GM19467 (cell line): ENCODE data around the gene AK8.
"Not testable (repeated sequence)": the region's sequence is repeated elsewhere in the genome, so short reads cannot be mapped to it uniquely, and the experiment has no call there.

Experiments used
- ATAC-seq: cut with Tn5 transposase; IDR thresholded peaks from one replicate; pipeline ENCODE4 v1.9.1; 2021; ENCODE audit warnings: mild to moderate bottlenecking, moderate library complexity; ENCODE audit not compliant: unreplicated experiment

AK8 gene

DNA sequence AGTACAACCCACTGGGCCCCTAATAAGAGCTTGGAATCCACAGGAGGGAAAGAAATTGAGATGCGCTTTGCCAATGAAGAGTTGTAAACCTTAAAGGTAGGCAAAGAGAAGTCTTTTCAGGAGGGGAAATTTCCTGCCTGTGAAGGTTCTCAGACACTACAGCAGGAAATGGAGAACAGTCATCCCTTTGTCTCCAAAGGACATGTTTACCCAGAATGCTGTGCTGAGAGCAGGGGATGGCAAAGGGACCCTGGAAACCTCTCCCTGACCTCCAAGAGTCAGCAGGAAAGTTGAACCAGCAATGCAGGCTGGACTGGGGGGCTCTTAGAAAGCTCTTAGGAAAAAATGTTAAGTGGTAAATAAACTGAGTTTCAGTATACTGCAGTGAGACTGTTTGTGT, 103.2 kb downstream of the AK8 start:
- ATAC-seq: no peak

DNA sequence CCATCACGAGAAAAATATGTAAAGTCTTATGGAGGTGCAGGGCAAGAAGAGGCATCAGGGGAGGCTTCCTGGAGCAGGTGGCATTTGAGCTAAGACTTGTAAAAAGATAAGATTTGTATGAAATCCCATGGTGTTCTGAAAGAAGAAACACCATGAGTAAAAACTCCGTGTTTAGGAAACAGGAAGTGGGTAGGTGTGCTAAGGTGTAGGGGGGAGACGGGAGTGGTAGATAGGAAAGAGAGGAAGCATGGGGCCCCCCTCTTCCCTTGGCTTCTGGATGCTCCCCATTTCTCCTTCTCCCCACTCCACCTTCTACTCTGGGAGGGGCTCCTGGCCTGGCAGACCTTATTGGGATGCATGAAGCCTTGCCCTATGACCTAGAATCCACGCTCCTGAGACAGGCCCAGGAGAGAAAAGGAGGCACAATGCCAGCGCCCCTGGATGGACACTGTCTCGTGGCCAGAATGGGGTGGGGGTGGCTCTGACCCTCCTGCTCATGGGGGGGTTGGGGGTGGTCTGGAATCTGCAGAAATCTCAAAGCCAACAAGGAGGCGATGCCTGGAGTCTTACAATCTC, 104.2 kb downstream of the AK8 start:
- ATAC-seq: no peak

DNA sequence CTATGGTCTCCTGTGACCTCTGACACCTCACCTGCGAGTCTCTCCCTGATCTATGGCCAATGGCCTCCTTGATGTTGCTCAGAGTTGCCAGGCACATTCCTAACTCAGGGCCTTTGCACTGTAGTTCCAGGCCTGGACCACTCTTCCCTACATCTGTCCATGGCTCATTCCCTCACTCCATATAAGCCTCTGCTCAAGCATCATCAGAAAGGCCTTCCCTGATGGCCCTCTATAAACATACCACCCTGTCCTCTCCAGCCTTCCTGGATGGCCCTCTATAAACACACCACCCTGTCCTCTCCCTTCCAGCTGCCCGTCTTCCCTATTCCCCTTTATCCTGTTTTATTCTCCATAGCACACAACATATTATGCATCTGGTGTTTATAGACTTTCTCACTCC, 105.0 kb downstream of the AK8 start:
- no peak for ATAC-seq

DNA sequence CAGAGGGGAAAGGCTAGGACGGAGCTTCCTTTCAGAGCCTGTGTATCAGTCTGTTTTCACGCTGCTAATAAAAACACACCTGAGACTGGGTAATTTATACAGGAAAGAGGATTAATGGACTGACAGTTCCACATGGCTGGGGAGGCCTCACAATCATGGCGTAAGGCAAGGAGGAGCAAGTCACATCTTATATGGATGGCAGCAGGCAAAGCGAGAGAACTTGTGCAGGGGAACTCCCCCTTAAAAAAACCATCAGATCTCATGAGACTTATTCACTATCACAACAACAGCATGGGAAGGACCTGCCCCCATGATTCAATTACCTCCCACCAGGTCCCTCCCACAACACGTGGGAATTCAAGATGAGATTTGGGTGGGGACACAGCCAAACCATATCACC, 106.3 kb downstream of the AK8 start:
- ATAC-seq: not testable (repeated sequence)

DNA sequence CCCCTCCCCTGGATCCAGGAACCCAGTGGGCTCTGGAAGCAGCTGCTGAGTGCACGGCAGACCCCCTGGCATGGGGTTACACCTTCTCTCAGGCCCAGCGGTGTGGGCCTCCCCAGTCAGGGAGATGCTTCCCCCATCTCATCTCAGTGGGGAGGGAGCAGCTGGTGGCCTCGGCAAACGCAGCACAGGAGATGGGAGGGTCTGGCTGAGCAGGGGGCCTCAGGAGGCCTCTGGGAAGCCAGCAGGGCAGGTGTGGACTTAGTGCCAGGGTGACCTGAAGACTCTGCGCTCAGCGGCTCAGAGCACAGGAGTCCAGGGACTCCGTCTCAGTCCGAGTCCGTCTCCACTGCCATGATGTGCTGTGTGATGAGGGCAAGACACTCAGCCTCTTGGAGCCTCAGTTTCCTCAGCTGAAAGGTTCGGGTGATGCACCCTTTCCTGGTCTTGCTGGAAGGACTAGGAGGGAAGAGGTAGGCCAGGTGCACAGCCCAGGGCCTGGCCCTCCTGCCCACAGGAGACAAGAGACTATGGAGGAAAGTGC, 107.2 kb downstream of the AK8 start:
- ATAC-seq: no peak

DNA sequence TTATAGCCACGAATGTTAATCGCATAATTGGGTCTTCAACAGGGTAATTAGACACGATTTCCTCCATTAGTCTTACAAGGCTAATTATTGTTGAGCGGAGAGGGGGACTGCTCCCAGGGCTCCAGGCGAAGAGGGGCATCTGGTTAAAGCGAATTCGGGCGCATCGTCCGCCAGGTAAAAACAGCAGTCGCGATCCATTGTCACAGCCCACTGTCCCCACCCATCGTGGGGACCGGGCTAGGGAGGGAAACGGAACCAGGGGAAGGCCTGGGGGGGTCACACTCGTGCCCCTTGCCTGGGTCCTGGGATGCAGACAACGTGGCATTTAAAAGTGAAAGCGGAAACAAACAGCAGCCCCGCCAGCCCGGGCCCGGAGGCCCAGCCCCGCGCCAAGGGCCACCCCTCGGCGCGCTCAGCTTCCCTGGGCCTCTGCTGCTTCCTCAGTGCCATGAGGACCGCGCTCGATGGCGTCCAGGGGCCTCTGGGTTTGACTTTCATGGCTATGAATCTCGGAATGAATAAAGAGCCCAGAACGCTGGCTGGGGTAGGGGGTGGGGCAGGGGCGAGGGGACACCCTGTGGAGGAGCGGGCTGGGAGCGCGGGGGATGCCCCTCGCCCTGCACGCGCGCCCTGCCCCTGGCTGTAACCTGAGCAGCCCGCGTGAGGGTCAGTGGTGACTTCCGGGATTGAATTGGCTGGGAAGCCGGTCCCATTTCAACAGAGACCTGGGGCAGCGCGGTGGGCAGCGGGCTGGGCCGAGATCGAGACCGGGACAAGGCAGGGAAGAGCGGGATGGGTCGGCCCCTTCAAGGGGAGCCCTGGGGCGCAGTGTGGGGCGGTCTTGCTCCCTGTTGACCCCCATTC, 107.9 kb downstream of the AK8 start:
- ATAC-seq: peak; percentile 57

DNA sequence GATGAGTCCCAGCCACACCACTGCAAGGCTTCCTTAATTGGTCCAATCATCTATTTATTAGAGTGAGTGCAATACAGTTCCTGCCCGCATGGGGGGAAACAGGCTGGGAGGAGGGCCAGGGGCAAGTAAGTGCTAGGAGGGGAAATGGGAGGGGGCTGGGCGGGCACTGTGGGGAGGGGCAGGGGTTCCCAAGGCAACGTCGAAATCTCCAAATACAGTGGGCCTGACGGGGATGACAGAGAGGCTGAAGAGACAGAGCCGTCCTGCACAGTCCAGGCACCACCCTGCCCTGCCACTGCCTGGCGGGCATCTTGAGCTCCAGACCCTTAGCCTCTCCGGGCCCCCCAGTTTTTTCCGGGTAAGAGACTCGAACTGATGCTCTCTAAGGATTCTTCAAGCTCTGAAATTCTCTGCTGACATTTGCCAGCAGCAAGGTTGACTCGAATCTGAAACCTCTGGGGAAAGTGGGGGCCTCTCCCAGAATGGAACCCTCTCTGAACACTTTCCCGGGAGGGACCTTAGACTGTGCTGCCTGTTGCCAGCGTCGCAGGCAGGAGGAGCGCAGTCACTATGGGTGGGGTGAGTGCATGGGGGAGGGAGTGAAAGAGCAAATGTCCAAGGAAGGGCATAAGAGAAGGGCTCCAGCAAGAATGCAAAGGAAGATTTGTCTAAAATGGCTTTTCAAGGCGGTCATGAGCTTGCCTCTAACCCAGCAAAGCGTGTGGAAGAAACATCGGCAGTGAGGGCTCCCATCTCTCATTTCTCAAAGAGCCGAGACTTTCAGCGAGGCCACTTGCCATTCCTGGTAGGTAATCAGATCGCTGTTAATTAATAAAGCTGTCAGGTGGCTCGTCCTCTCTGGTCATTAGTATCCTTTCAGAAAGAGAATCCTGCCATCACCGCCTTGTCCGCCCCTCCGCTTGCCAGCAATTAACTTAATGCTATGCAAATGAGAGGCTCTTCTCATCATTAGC, 108.9 kb downstream of the AK8 start:
- peak; percentile 46 for ATAC-seq

DNA sequence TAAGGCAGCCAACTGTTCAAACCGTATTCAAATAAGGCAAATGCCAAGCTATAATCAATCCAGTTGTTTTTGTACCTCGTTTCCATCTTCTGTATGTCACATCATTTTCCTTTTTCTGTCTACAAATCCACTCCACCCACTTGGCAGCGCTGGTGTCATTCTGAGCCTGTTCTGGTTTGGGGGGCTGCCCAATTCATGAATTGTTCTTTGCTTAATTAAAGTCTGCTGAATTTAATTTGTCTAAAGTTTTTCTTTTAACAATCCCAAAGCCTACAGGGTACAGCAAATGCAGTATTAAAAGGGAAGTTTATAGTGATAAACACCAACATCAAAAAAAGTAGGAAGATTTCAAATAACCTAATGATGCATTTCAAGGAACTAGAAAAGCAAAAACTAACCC, 114.5 kb downstream of the AK8 start:
- ATAC-seq: no peak

DNA sequence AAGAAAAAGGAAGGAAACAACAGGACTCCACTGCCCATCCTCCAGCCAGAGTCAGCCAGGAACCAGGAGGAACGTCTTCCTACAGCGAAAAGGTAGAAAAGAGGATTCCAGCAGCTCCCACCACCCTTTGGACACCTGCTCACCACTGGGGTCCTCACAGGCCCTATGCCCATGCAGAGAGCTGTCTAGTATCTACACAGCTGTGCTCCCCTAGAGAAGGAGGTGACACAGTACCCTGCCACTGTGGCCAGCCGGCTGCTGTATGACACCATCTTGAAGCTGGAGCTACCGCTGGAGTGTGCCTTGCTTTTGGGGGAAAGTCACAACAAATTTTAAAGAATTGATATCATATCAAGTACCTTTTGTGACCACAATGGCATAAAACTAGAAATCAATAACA, 115.2 kb downstream of the AK8 start:
- ATAC-seq: no peak

DNA sequence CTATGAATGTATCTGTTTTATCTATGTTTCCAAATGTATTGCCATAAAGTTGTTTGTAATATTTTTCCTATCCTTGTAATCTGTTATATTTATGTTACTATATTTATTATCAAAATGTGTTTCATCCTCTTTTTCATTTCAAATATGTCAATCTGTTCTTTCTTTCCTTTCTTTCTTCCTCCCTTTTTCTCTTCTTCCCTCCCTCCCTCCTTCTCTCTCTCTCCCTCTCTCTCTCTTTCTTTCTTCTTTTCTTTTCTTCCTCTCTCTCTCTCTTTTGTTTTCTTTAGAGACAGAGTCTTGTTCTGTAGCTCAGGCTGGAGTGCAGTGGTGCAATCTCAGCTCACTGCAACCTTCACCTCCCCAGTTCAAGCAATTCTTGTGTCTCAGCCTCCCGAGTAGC, 116.5 kb downstream of the AK8 start:
- no peak for ATAC-seq

DNA sequence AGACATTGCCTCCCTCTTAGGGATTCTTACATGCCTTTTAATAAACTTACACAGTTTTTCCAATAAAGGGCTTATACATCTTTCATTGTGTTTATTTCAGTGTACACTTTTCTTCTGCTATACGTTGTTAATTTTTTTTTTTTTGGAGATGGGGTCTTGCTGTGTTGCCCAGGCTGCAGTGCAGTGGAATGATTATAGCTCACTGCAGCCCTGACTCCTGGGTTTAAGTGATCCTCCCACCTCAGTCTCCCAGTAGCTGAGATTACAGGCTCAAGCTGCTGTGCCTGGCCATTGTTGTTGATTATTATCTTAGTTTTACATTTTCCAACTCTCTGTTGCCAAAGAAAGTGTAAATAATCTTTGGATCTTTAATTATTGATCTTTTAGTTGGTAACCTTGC, 118.0 kb downstream of the AK8 start:
- ATAC-seq: no peak

DNA sequence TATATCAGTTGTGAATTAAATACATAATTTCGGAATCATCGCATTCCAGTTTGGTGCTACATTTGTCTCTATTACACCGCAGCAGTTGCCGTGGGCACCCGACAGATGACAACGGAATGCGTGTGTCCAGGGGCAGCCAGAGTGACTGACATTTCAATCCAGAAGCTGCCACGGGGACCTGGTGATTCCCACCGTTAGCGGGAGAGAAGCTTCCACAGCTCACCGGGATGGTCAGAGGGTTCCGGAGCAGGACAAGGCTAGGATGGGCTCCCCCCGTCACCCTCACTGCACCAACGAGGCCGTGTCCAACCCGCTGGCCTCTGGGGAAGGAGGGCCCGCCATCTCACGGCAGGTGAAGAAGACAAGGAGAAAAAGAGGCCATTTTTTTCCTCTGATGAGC, 121.1 kb downstream of the AK8 start:
- no peak for ATAC-seq

DNA sequence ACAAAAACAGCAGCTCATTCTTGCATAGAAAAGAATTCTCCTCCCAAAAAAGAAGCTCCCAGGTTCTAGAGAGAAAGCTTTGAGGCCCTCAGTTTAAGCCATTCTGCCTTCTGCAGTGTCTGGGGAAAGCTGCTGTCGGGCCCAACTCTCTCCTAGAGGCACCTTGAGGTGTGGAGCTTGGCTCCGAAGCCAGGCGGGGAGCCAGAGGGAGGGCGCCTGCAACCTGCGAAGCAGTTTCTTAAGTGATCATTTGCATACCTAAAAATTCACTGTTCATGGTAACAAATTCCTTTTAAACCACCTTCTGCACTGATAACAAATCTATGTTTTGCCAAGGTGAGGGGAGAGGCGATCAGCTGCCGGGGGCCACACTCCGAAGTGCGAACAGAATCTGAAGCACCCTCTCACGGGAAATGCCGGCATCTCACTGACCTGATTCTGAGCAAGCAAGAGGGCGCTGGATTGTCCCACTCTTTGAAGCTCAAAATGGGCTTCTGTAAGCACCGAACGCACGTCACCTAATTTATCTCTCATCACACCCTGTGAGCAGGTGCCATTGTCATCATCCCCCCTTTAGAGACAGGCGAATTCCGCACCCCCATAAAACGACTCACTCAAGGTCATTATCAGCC, 121.8 kb downstream of the AK8 start:
- ATAC-seq: no peak

DNA sequence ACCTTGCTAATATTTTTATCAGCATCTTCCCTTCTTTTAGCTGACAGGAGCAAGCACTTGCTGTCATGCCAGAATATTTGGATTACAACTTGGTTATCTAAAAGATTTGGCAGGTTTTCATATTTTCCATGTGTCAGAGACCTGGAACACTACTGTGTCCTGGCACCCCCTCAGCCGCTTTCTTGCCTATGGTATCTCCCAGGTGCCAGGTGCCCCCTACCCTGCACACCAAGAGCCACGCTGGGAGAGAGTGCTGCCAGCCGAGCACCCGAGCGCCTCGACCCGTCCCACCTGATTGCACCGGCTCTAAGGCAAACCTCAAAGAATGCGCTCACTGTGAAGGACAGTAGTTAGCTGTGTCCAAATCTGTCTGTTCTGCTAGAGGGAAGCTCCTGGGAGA, 123.0 kb downstream of the AK8 start:
- no peak for ATAC-seq

DNA sequence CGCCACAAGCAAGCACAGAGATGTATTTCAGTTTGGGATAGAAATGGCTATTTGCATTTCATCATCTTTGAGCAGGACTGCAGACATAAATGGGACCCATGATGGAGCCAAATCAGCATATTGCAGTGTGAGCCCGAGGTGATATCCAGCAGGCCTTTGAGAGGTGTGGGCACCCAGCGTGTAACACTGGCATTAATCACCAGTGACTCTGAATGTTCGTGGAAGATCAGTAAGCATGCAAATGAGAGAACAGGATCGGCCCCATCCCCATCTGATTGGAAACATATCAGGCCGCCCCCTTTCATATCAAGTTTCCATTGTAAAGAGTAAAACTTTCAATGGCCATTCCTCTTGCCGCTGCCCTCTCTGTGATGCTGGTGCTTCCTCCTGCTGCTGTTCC, 123.8 kb downstream of the AK8 start:
- no peak for ATAC-seq

DNA sequence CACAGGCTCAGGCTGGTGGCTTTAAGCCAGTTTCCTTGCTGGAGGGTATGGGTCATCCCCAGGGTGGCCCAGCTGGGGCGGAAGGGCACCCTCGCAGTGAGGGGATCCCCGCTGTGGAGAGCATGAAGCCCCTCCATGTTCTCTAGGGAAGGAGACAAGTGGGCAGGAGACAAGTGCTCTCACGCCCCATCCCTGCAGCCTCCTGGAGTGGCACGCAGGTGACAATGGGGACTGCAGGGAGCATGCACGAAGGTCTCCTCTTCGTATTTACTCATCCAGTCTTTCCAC, 124.5 kb downstream of the AK8 start:
- no peak for ATAC-seq

DNA sequence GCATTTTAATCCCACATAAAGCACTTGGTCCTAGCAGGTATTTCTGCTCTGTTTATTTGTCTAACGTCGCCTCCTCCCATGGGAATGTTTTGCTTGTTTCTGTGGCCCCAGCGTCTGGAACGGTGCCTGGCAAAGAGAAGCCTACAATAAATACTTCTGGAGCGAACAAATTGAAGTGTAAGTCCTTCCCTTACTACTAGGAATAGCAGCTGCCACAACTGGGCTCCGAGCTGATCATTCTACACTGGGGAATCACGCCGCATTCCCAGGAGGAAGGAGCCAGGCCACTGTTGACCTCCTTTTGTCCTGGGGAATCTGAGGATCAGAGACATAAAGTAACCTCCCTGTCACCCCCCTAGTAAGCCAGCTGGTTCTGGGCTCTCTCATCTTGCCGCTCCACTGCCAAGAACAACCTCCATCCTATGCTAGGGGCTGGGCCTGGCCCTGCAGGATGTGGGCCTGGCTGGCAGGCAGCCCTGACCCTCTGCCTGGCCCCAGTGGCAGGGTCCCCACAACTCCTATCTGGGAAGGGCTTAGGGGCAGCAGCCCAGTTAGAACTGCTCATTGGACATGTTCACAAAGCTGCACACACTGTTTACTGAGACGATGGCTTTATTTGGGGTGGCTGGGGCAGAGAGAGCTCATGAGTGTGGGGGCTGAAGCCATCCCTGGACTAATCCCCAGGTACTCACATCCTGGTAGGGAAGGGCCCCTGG, 125.0 kb downstream of the AK8 start:
- ATAC-seq: no peak

DNA sequence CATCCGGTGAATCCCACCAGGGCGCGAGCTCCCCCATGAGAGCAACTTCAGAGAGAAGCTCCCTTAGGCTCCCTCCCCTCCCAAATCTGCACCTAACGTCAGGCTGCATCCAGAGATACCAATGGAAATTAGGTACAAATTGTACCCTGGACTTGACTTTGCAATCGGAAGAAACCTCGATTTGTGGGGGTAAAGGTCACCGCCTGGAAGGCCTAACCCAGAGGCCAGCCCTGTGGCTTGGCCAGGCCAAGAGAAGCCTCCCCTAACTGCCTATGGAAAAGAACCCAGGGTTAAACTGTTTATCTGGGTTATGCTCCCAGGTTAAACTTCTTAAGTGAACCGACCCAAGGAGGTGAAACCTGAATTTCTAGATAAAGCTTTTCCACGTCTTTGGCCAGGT, 127.4 kb downstream of the AK8 start:
- ATAC-seq: no peak

DNA sequence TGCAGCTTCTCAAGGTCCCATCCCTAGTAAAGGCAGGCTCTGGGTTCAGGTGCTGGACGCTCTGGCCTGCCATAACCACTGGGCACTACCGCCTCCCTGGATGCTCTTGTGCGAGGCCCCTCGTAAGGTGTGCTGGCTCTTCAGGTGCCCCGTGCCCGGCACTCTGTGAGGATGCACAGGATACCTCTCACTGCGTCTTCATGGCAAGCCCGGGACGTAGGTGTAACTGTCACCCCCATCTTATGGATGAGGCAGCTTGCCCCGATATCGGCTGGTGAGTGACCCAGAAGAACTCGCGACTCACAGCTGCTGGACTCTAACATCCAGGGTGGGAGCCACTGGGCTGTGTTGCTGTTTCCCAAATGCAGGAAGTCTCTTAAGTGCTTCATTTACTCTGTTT, 128.8 kb downstream of the AK8 start:
- no peak for ATAC-seq

DNA sequence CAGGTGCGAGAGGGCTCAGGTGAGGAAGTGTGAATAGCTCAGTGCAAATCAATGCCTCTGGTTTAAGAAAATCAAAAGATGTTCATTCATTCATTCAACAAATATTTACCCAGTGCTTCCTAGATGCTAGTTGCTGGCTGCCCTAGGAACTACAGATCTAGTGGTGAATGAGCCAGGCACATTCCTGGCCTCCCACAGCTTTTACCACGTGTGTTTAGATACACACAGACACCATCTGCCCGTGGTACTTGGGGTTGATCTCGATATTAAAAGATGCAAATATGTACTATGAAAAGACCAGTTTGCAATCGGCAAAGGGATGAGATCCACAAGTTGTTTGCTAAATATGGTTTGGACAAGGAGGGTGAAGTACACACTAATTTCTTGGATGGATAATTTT, 129.6 kb downstream of the AK8 start:
- no peak for ATAC-seq
